NK-92 (cell line): ENCODE data around the gene ITGB7.
"Not testable (repeated sequence)": the region's sequence is repeated elsewhere in the genome, so short reads cannot be mapped to it uniquely, and the experiment has no call there.

Source experiments
- DNase-seq: peaks from one replicate; lab custom pipeline; 2025; ENCODE audit not compliant: unreplicated experiment; lab: John Stamatoyannopoulos, UW

Gene ITGB7

GRCh38 chr12:53217051-53217930, 10.2 kb upstream of the ITGB7 start:
- no peak for DNase-seq

DNA sequence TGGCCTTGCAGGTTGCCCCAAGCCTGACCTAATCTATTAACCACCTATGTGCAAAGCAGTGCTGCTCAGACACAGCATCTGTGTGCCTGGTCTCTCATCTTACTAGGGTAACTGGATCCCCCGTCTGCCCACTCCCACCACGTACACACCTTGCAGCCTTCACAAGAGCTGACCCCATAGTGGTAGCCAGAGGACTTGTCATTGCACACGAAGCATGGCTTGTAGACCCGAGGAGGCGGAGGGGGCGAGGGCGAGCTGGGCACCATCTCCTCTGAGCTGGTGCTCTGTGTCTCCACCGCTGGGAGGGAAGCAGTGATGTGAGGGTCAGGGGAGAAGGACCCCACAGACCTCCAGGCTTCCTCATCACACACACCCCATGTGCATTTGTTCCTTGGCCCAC, 8.4 kb upstream of the ITGB7 start:
- no peak for DNase-seq

- DNase-seq, result no peak
These were observed 7.8 kb upstream of the ITGB7 start for GRCh38 chr12:53214687-53215455.

GRCh38 chr12:53214221-53214620, 7.2 kb upstream of the ITGB7 start:
- DNase-seq, result no peak

DNA sequence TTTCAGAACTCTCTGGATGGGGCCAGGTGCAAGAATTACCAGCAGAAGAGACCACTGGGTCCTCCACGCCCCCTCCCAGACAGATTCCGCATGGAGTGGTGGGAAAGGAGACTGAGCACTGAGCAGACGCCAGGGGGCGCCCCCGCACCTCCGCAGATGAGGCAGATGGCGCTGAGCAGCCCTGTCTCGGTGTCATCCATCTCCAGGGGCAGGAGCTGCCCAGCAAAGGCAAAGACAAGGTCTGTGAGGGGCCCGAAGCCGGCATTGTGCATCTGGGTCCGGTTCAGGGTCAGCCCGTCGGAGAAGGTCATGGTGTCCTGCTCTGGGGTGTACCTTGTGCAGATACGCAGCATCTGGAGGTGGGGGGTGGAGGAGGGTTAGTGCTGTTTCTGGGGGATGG, 6.3 kb upstream of the ITGB7 start:
- no peak for DNase-seq

GRCh38 chr12:53212931-53213330, 5.9 kb upstream of the ITGB7 start:
- no peak for DNase-seq

DNA sequence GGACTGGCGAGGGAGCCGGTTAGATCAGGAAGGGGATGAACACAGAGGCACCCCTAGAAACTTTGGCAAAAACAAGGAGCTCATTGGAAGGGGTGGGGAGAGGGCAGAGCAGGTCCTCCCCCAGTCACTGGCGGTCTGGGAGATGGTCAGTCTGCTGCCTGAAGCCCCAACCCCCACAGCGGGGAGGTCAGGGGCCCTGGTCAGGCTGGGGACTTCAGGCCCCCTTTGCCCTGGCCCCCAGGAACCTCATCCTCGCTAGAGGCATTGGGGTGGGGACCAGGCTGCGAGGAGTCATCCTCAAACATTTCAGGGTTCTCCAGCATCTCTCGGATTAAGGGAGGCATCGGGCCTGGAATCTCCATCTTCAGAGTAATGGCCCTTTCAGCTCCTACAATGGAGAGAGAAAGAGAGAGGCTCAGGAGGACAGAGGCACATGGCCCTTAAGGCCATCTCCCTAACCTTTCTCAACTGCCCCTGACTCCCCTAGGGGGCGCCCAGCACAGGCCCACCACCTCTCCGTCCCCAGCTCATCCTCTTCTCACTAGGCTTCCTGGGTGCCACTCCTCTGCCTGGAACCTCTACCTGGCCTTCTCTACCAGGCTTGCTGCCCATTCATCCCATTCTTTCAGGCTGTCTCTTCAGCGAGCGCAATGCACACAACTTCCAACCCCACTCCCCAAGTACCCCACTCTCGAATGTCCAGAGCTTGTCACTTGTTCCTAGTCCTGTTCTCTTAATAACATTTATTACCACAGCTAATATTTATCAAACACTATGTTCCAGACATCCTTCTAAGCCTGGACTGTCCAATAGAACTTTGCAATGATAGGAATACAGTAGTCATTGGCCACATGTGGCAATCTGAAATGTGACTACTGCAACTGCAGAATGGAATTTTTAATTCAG, 4.7 kb upstream of the ITGB7 start:
- no peak for DNase-seq

GRCh38 chr12:53210843-53211242, 3.8 kb upstream of the ITGB7 start:
- DNase-seq, result no peak

- no peak for DNase-seq
These were observed 1.9 kb upstream of the ITGB7 start for GRCh38 chr12:53208877-53209463.

GRCh38 chr12:53208435-53208834, 1.4 kb upstream of the ITGB7 start:
- DNase-seq, result no peak

DNA sequence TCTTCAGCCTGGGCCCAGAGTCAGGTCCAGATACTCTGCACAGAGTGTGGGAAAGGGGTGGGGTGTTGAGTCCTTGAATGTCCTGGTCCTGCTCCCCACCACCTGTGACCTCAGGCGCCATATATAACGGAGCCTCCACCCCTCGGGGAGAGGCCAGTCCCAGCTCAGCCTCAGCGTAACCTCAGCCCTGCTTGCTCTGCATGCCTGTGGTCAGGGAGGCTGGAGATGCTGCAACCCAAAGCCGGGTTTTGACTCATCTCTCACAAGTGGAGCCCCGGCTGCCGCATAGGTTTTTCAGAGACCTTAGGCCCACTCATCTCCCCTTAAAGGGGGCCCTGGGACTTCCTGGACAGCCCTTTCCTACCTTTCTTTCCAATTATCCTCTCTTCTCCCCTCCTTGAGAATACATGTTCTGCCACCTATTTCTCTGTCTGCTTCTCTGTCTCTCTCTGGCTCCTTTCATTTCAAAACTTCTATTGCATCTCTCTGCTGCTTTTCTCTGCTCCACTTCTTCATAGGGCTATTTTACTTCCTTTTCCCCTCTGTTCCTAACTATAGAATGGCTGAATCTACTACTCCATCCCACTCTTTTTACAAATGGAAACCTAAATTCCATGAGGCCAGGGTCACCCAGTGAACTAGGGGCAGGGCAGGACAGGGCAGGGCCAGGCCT, 1.2 kb downstream of the ITGB7 start:
- no peak for DNase-seq

- no peak for DNase-seq
These were observed 2.7 kb downstream of the ITGB7 start for GRCh38 chr12:53204351-53204750.

DNA sequence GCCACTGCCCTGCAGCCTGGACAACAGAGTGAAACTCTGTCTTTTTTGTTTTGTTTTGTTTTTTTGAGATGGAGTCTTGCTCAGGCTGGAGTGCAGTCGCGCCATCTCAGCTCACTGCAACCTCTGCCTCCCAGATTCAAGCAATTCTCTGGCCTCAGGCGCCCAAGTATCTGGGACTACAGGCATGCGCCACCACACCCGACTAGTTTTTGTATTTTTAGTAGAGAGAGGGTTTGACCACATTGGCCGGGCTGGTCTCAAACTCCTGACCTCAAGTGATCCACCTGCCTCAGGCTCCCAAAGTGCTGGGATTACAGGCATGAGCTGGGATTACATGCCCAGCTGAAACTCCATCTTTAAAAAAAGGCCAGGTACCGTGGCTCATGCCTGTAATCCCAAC, 4.7 kb downstream of the ITGB7 start:
- DNase-seq, result not testable (repeated sequence)

- DNase-seq, result no peak
These were observed 5.4 kb downstream of the ITGB7 start for GRCh38 chr12:53201639-53202038.

DNA sequence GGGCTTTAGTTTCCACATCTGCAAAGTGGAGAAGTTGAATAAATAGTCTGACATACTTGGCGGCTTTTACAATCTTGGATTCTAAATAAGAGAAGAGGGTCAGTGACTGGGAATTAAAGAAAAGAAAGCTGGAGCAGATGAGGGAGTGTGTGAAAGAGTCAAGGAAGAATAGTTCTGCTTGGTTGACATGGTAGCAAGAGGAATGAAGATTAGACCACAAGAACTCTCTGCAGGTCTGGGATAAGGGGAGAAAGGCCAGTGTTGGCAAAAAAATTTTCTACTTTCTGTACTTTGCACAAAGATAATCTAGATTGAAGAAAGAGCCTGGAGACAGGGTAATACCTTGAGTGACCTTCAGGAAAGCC, 5.9 kb downstream of the ITGB7 start:
- DNase-seq, result no peak

- no peak for DNase-seq
These were observed 6.4 kb downstream of the ITGB7 start for GRCh38 chr12:53200458-53201176.

DNA sequence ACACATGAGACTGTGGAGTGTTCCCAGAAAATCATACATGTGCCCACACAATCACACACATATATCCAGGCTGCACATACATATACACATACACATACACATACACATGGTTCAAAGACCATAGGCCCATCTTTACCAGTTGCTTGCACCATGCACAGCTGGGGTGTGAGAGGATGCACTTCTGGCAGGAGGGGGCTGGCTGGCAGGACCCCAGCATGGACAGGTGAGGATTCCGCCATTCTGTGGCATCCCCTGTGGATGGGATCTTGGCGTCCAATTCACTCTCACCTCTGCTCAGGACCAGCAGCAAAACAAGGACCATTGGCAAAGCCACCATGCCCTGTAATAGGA, 7.0 kb downstream of the ITGB7 start:
- DNase-seq, result no peak

DNA sequence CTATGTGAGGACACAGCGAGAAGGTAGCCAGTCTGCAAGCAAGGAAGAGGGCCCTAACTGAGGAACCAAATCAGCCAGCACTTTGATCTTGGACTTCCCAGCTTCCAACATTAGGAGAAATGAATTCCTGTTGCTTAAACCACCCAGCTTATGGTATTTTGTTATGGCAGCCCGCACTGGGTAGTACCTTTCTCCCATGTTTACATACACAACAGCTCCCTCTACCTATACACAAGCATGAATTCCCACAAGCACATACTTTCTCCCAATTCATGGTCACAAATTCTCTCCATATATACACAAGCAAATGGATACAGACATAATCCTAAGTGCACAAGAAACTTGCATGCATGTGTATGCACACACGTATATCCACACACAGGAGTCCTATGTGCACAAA, 7.4 kb downstream of the ITGB7 start:
- no peak for DNase-seq

- DNase-seq, result no peak
These were observed 8.5 kb downstream of the ITGB7 start for GRCh38 chr12:53198486-53199110.
